ENCODE data around the gene DDX47.
"Not testable (repeated sequence)": the region's sequence is repeated elsewhere in the genome, so short reads cannot be mapped to it uniquely, and the experiment has no call there.

Gene DDX47

DNA sequence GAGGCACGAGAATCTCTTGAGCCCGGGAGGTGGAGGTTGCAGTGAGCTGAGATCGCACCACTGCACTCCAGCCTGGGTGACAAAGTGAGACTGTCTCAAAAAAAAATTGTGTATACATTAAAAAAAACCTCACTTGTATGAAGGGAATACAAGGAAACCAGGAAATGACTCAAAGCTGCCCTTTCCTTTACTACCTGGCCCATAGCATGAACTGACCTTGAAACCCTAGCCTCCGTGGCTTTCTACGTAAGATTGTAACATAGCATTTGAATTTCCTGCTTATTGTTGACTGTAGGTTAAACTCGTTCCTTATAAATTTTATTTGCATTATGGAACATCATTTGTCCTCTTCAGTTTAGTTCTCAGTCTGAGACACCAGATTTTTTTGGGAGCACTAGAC is 9.1 kb upstream of the DDX47 start:
- H3K27ac ChIP-seq = peak overlapping the region; percentile 56
- TF ChIP-seq, protein P1, sequence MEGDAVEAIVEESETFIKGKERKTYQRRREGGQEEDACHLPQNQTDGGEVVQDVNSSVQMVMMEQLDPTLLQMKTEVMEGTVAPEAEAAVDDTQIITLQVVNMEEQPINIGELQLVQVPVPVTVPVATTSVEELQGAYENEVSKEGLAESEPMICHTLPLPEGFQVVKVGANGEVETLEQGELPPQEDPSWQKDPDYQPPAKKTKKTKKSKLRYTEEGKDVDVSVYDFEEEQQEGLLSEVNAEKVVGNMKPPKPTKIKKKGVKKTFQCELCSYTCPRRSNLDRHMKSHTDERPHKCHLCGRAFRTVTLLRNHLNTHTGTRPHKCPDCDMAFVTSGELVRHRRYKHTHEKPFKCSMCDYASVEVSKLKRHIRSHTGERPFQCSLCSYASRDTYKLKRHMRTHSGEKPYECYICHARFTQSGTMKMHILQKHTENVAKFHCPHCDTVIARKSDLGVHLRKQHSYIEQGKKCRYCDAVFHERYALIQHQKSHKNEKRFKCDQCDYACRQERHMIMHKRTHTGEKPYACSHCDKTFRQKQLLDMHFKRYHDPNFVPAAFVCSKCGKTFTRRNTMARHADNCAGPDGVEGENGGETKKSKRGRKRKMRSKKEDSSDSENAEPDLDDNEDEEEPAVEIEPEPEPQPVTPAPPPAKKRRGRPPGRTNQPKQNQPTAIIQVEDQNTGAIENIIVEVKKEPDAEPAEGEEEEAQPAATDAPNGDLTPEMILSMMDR (conservative IDR thresholded peaks at IDR 0.05) = no peak
- no peak for TF ChIP-seq ZFX (IDR thresholded peaks at IDR 0.05)

- TF ChIP-seq ZFX (IDR thresholded peaks at IDR 0.05) = no peak
- TF ChIP-seq, protein P1 (conservative IDR thresholded peaks at IDR 0.05) = no peak
- peak overlapping the region; percentile 56 for H3K27ac ChIP-seq
These were observed 8.7 kb upstream of the DDX47 start for GRCh38 chr12:12804432-12804886.

- no peak overlapping the region for H3K27ac ChIP-seq
- TF ChIP-seq, protein P1 (conservative IDR thresholded peaks at IDR 0.05) = no peak
- TF ChIP-seq ZFX (IDR thresholded peaks at IDR 0.05) = no peak
These were observed 6.2 kb upstream of the DDX47 start for GRCh38 chr12:12806784-12807516.

DNA sequence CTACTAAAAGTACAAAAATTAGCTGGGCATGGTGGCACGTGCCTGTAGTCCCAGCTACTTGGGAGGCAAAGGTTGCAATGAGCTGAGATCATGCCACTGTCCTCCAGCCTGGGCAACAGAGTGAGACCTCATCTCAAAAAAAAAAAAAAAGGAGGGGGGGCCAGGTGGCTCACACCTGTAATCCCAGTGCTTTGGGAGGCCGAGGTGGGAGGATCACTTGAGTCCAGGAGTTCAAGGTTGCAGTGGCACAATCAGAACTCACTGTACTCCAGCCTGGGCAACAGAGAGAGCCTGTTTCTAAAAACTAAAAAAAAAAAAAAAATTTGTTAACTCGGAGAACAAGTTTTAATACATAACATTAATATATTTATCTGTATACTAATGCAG is 5.6 kb upstream of the DDX47 start:
- not testable (repeated sequence) for H3K27ac ChIP-seq

- no peak overlapping the region for H3K27ac ChIP-seq
- TF ChIP-seq, protein P1 (conservative IDR thresholded peaks at IDR 0.05) = no peak
- TF ChIP-seq ZFX (IDR thresholded peaks at IDR 0.05) = no peak
These were observed 5.0 kb upstream of the DDX47 start for GRCh38 chr12:12807970-12808702.

DNA sequence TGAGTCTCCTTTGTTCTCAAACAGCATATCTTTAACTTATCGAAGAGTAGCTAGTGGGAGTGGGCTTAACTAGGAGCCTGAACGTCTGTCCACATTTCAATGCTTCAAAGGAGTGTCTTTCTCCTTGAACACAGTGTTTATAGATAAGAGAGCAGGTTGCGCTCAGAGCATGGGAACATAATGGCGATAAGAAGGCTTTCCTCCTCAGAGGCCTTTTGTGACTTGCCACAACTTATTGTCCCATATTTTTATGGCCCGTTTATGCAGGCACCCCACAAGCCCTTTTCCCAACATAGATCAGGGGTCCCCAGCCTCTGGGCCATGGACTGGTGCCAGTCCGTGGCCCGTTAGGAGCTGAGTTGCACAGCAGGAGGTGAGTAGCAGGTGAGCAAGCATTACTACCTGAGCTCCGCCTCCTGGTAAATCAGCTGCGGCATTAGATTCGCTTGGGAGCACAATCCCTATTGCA is 2.6 kb upstream of the DDX47 start:
- H3K27ac ChIP-seq = no peak overlapping the region
- TF ChIP-seq, protein P1 (conservative IDR thresholded peaks at IDR 0.05) = no peak
- TF ChIP-seq ZFX (IDR thresholded peaks at IDR 0.05) = no peak

DNA sequence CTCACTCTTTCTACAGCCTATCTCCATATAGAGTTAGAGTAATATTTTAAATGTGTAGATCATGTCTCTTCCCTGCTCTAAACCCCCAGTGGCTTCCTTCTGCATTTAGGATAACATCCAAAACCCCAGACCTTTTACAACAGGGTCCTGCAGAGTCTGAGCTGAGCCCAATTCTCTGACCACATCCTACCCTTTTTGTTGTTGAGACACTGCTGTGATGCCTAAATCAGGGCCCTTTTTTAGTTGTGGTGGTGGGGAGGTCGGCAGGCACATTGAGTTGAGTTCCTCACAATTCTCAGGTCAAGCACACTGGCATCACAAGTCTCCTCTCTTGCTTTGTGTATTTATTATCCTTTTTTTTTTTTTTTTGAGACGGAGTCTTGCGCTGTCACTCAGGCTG is 1.8 kb upstream of the DDX47 start:
- H3K27ac ChIP-seq = no peak overlapping the region
- TF ChIP-seq, protein P1 (conservative IDR thresholded peaks at IDR 0.05) = no peak
- TF ChIP-seq ZFX (IDR thresholded peaks at IDR 0.05) = no peak
